CD4-positive, alpha-beta T cell treated with Interleukin-6 for 4 hours (primary cell): Measurements from ENCODE around the gene DHRS3.

Experiments used
- DNase-seq: peaks from one replicate; pipeline ENCODE4 v3.0.0-alpha.2; 2020; ENCODE audit warnings: mixed read lengths

Gene DHRS3

GRCh38 chr1:12637693-12638092 lies 19.7 kb upstream of the DHRS3 start:
- DNase-seq = no peak

GRCh38 chr1:12636098-12636950 lies 18.3 kb upstream of the DHRS3 start:
- no peak for DNase-seq

- no peak for DNase-seq
Observed at GRCh38 chr1:12634696-12635202, 16.7 kb upstream of the DHRS3 start.

GRCh38 chr1:12634156-12634555 lies 16.1 kb upstream of the DHRS3 start:
- no peak for DNase-seq

GRCh38 chr1:12631571-12631970 lies 13.6 kb upstream of the DHRS3 start:
- DNase-seq = no peak

GRCh38 chr1:12630946-12631530 lies 13.0 kb upstream of the DHRS3 start:
- no peak for DNase-seq

- DNase-seq = no peak
Observed at GRCh38 chr1:12629985-12630760, 12.2 kb upstream of the DHRS3 start.

- DNase-seq = no peak
Observed at GRCh38 chr1:12629511-12629956, 11.5 kb upstream of the DHRS3 start.

GRCh38 chr1:12627296-12627695 lies 9.3 kb upstream of the DHRS3 start:
- DNase-seq = no peak

GRCh38 chr1:12626888-12627287 lies 8.9 kb upstream of the DHRS3 start:
- peak; percentile 18 for DNase-seq

- DNase-seq = no peak
Observed at GRCh38 chr1:12625276-12625675, 7.3 kb upstream of the DHRS3 start.

- DNase-seq = no peak
Observed at GRCh38 chr1:12622506-12622905, 4.5 kb upstream of the DHRS3 start.

GRCh38 chr1:12621346-12622335 lies 3.6 kb upstream of the DHRS3 start:
- no peak for DNase-seq

- DNase-seq = no peak
Observed at GRCh38 chr1:12620931-12621330, 2.9 kb upstream of the DHRS3 start.

- DNase-seq = peak; percentile 37
Observed at GRCh38 chr1:12620488-12620865, 2.5 kb upstream of the DHRS3 start.

GRCh38 chr1:12619792-12620487 lies 1.9 kb upstream of the DHRS3 start:
- DNase-seq = peak; percentile 83

GRCh38 chr1:12618965-12619791 lies 1.2 kb upstream of the DHRS3 start:
- DNase-seq = peak; percentile 75

GRCh38 chr1:12618661-12618964 lies 603 bp upstream of the DHRS3 start:
- no peak for DNase-seq

- DNase-seq = peak; percentile 71
Observed at GRCh38 chr1:12617511-12617900, 504 bp downstream of the DHRS3 start.

GRCh38 chr1:12616709-12617373 lies 1.2 kb downstream of the DHRS3 start:
- peak; percentile 40 for DNase-seq
